AG10803 (cell line): ENCODE results near the gene ST6GALNAC6.
"Not testable (repeated sequence)": the region's sequence is repeated elsewhere in the genome, so short reads cannot be mapped to it uniquely, and the experiment has no call there.

ENCODE experiments used
- DNase-seq: peaks from one replicate; pipeline ENCODE4 v3.0.0; 2010; ENCODE audit warnings: low read depth
- H3K4me3 ChIP-seq: 2 replicates; pipeline ENCODE4 v1.5.1; 2011; ENCODE audit warnings: mild to moderate bottlenecking, low read length, control low read depth
- CTCF ChIP-seq: conservative IDR thresholded peaks from 2 replicates; pipeline ENCODE4 v1.5.1; 2011; ENCODE audit warnings: mild to moderate bottlenecking, low read length, control low read depth, inconsistent platforms

ST6GALNAC6 gene

DNA sequence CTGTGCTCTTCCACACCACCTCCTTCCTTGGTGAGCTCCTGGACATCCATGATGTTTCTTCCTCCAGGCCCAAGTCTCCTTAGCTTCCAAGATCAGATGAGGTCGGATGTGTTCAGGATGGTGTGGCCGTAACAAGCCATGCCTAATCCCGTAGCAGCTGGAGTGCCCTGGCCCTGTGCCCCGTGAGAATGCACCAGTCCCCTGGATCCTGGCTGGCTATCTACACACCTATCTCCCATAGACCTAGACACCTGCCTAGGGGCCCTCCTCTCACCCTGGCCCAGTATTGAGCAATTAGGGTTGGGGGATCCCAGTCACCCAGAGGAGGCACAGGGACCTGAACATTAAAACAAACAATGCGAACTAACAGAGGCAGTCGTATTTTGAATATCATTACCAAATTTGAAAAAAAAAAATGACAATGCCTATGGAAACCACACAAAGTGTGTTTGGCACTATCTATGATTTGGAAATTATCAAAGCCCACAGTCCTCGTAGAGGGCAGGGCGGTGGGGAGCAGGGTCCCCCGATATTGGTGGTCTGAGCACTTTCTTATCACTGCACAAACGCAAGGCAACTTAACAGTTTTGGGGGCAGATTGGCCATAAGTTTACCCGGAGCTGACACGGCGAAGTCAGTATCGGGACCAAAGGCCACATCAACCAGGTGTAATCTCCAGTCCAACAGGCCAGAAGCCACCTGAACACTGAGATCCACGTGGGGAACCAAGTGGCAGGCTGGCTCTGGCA lies 58.1 kb downstream of the ST6GALNAC6 start:
- DNase-seq: no peak
- TF ChIP-seq CTCF: no peak
- H3K4me3 ChIP-seq: no peak overlapping the region

- TF ChIP-seq CTCF: no peak; the same call in 1 of the 2 replicates
- peak; percentile 90 for DNase-seq
- peak overlapping the region; percentile 41 for H3K4me3 ChIP-seq
Measured at GRCh38 chr9:127838375-127839078, 60.9 kb downstream of the ST6GALNAC6 start.

GRCh38 chr9:127837346-127837745 lies 62.1 kb downstream of the ST6GALNAC6 start:
- H3K4me3 ChIP-seq: no peak overlapping the region
- no peak for TF ChIP-seq CTCF
- DNase-seq: no peak

DNA sequence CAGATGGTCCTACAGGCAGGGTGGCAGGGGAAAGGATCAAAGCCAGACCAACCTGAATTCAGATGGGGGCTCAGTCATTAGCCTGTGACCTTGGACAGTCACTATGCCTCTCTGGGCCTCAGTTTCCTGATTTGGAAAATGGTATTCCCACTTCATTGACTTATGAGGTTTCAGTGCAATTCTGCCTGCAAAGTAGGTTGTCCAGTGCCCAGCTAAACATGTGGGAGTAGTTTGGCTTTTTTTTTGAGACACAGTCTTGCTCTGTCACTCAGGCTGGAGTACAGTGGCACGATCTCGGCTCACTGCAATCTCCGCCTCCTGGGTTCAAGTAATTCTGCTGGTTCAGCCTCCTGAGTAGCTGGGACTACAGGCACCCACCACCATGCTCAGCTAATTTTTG lies 62.8 kb downstream of the ST6GALNAC6 start:
- not testable (repeated sequence) for DNase-seq, H3K4me3 ChIP-seq

GRCh38 chr9:127835991-127836516 lies 63.3 kb downstream of the ST6GALNAC6 start:
- peak; percentile 82 for DNase-seq
- peak overlapping the region; percentile 40 for H3K4me3 ChIP-seq
- no peak for TF ChIP-seq CTCF
